Erythroblast (primary cell): ENCODE data around the gene SLC35B1.

Source experiments
- GATA1 ChIP-seq: IDR thresholded peaks from 2 replicates; pipeline ENCODE4 v1.6.1; 2011; ENCODE audit warnings: low read depth, mild to moderate bottlenecking, control low read depth, low read length, moderate library complexity
- POLR2A ChIP-seq: IDR thresholded peaks from 2 replicates; pipeline ENCODE4 v1.6.1; 2011; ENCODE audit warnings: mild to moderate bottlenecking, low read length

DNA sequence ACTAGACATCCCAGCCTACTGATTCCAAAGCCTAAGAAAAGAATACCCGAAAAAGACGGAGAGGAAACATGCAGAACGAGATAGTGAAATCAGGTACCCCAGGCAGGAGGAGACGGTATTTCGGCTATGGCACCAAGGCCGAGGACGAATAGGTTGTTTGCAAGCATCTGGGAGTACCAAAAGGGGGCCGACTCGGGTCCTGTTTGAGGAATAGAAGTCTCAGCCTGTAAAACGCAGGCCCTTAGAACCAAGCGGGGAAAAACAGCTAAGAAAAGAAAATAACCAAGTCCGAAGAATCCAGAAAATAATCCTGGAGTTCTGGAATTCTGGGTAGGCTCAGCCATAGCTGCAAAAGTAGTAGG lies 537 bp downstream of the SLC35B1 start:
- TF ChIP-seq POLR2A, result no peak
- no peak for TF ChIP-seq GATA1
